Activated CD4-positive, CD25-positive, alpha-beta regulatory T cell (primary cell): ENCODE data around the gene VEGFA.

Source experiments
- DNase-seq, 4 experiments: peaks; one replicate each; lab custom pipeline; 2025; lab: John Stamatoyannopoulos, UW

VEGFA gene

DNA sequence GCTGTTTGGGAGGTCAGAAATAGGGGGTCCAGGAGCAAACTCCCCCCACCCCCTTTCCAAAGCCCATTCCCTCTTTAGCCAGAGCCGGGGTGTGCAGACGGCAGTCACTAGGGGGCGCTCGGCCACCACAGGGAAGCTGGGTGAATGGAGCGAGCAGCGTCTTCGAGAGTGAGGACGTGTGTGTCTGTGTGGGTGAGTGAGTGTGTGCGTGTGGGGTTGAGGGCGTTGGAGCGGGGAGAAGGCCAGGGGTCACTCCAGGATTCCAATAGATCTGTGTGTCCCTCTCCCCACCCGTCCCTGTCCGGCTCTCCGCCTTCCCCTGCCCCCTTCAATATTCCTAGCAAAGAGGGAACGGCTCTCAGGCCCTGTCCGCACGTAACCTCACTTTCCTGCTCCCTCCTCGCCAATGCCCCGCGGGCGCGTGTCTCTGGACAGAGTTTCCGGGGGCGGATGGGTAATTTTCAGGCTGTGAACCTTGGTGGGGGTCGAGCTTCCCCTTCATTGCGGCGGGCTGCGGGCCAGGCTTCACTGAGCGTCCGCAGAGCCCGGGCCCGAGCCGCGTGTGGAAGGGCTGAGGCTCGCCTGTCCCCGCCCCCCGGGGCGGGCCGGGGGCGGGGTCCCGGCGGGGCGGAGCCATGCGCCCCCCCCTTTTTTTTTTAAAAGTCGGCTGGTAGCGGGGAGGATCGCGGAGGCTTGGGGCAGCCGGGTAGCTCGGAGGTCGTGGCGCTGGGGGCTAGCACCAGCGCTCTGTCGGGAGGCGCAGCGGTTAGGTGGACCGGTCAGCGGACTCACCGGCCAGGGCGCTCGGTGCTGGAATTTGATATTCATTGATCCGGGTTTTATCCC lies at the start of gene VEGFA:
TSS of gene VEGFA (plus strand) at position 686 of the 846 bp plus-strand sequence.
- peak; percentile 67 to 82 (median 76) for DNase-seq

DNA sequence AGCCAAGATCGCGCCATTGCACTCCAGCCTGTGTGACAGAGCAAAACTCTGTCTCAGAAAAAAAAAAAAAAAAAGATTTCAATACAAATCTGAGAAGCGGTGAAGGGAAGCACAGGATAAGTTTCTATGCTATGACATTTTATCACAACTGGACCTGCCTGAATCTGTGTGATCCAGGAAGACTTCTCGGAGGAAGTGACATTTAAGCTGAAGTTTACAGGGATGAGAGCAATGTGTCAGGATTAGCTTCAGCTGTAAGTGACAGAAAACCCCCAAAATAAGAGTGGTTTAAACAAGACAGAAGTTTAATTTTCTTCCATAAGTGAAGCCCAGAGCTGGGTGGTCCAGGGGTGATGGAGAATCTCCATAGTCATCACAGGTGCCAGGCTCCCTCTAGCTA lies 49.0 kb upstream of the VEGFA start:
- no peak for DNase-seq

DNA sequence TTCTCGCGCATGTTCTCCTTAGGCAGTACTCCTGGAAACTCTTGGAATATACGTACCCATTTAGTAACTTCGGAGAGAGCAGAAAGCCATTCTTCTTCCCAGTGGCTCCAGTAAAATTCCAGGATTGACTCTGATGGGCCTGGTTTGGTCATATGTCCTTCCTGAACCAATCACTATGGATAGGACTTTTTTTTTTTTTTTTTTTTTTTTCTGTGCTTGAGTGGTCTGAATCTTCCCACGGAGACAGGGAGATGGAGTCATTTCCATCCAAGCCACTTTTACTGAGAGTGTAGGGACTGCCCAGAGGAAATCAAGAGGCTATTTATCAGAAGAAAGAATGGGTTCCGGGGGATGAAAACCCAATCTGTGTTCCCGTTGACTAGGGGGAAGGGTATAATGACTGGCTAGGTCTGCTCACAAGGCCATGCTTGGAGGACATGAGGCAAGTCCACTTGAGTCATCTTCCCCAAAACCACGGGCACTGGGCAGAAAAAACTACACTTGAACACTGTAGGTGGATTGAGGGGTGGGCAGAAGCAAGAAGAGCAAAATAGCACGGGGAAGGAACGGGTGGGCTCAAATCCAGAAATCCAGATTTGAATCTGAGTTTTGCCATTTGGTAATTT lies 47.0 kb upstream of the VEGFA start:
- no peak for DNase-seq

DNA sequence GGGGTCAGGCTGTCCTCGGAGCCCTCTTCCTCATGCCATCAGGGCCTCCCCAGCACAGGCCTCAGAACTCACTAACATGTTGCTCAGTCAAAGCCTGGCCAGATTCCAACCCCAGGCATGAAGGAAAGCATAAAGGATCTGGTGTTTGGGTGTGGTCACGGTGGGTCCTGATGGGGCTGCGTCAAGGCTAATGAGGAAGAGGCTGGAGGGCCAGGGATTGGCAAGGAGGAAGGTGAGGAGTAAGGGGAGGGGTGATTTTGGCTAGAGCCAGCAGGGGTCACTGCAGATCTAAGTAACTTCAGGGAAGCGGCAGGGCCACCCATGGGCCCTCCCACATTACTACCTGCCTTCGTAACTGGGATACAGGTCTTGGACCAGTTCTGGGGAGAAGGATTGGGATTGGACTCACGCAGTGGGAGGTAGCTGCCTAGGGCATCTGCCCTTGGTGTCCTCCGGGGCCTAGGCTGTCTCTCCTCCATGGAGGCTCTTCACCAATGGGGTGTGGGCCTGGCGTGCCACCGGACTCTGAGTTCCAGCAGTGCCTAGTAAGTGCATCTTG lies 46.2 kb upstream of the VEGFA start:
- peak; percentile 22 to 44 (median 36) for DNase-seq

DNA sequence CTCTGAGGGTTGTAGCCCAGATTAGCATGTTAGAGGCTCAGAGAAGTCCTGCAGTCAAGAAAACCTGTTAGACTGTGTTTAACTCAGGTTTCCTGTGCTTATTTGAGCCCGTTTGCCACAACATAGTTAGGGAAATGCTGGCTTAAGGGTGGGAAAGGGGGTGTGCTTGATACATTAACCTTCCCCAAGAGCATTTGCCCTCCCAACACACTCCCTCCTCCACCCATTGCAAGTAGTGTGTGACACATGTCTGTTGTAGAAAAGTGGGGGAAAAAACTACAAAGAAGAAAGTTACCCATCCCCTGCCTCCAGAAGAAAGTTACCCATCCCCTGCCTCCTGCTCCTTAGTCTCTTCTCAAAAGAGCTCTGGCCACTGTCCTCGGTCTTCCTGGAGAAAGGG lies 45.7 kb upstream of the VEGFA start:
- no peak for DNase-seq

DNA sequence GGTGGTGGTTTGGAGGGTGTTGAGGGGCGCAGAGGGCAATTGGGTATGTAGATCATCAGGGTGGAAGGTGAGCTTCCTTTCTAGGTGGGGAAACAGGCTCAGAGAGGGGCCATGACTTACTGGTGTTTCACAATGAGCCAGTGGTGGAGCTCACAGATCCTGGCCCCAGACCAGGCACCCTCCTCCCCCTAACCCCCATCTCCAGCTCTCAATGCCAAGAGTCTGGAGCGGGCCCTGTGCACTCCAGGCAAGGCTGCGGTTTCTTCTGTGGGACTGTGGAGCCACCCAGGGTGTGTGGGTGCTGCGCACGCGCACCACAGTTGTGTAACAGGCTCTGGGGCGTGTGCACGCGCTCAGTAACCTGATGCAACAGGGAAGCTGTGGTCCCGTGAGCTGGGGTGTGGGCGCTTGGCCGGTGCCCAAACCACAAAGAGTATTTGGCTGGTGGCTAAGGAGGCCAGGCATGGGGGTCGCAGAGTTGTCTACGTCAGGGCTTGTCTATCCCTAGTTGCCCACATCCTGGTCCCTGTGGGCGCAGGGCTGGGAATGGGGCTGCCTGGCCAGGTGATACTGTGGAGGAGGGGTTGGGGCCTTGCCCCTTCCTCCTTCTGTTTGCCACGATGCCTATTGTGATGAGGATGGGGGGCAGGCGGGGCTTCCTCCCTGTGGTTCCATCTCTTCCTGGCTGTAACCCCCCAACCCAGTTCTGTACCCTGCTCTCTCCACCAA lies 44.9 kb upstream of the VEGFA start:
- DNase-seq, result peak in 3 of 4 experiments; percentile 14 to 28 (median 27)

DNA sequence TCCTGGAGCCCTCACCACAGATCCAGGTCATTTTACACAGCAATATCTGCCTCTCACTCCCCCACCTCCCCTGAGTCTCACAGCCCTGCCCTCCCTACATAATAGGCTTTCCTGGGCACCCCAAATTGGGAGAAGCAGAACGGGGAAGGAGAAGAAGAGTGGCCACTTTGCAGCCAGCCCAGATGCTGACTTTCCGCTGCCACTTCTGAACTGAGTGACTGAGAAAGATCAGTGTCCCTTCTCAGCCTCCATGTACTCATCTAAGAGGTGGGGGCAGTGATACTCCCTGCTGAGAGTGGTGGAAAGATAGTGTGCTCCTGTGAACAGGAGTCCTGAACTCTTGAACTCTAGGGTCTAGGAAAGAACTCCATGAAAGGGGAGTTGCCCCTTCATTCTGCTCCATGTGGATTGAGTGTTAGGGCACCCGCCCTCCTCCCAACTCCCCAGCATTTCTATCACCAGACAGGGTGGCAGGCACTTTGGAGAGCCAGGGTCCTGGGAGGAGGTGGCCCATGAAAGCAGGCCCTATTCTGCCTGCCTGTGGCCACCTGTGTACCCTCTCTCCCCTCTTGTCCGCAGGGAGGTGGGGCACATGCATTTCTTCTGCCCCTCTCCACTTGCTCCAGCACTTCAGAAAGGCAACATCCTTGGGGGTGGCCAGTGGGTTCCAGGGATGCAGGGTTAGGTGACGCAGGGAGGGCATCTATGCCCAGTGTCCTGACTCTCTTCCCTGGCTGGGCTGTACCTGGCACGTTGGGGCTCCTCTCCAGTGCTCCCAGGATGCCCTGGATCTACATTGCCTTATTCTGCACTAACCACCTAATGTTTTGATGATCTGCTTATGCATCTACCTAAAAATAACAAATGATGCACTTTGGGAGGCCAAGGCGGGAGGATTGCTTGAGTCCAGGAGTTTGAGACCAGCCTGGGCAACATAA lies 44.1 kb upstream of the VEGFA start:
- DNase-seq, result no peak

DNA sequence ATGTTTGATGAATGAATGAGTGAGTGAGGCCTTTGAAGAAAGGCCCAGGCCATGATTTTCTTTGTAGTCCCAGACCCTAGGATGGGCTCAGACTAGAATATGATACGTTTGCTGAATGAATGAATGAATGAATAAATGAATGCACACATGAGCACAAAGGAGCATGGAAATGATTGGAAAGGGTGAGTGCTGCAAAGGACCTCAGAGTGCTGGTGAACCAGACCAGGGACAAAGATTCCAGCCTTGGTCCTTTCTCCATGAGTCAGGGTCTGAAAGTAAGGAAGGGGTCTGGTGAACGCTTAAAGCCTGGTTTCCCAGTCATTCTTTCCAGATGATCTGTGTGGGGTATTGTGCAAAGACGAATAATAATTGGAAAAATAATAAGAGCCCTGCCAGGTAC lies 42.4 kb upstream of the VEGFA start:
- DNase-seq, result no peak

DNA sequence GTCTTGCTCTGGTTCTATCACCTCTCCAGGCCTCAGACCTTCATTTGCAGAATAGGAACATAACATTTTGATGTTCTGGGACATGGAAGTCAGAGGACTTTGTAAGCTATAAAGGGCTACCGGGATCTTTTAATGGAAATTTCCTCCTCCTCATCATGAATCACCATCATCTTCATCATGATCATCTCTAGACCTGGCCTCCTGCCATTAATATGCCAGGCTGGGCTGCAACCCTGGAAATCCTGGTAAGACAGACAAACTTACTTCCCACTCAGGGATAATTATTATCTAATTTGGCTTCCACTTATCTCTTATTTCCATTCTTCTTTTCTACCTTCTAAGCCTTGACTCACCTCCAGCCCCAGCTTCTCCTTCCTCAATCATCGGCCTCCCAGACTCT lies 41.4 kb upstream of the VEGFA start:
- no peak for DNase-seq

DNA sequence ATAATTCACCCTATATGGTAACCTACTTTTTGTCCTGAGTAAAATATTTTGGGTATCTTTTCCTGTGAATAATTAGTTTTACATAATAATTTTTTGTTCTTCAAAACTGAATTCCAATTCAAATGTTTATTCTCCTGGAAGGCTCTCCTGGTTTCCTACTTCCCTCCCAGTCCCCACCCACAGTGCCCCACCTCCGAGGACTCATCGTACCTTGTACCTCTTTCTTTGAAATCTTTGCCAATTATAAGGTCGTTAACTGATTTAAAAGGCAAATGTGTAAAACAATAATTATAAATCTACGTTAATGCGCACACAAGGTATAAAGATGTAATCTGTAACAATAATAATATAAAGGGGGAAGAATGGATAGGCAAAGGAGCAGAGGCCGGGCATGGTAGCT lies 40.5 kb upstream of the VEGFA start:
- no peak for DNase-seq

DNA sequence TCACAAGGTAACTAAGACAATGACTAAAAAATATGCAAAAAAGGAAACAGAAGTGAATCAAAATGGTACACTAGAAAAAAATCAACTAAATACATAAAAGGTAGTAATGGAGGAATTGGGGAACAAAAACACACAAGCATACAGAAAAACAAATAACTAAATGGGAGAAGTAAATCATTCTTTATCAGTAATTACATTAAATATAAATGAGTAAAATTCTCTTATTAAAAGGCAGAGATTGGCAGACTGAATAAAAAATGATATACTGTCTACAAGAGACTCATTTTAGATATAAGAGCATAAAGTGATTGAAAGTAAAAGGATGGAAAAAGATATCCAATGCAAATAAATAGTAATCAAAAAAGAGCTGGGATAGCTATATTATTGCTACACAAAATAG lies 39.4 kb upstream of the VEGFA start:
- no peak for DNase-seq

DNA sequence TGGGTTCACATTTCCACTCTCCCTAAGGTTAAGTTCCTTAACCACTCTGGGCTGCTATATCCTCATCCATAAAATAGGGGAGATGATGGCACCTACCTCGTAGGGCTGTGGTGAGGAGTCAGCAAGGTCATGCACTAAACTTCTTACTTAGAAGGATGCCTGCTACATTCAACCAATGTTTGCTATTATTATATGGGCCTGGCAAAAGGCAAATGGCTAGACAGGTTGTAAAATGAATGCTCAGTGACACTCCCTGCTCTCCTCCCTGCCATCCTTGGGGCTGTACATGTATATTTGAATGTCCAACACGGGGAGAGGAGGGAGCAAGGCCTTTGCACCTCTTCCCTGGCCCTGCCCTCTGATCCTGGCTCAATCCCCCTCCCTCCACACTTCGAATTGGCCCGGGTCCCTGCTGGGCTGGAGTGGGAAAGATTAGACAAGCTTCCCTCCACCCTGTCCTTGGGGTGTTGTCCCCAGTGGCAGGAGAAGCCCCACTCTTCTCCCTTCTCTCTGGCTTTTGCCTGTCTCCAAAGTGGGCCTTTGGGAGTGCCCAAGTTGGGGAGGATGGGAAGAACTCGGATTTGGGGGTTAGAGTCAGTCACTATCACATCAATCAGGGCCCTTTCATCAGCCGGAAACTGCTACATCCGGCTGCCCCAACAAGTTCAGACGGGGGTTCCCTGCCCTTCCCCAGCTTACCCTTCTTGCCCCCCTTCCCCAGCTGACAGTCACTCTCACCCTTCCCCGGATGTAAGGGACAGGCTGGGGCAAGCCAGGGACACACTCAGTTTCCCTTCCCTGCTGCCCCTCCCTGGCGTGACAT lies 36.3 kb upstream of the VEGFA start:
- DNase-seq, result peak in 1 of 4 experiments; percentile 21

DNA sequence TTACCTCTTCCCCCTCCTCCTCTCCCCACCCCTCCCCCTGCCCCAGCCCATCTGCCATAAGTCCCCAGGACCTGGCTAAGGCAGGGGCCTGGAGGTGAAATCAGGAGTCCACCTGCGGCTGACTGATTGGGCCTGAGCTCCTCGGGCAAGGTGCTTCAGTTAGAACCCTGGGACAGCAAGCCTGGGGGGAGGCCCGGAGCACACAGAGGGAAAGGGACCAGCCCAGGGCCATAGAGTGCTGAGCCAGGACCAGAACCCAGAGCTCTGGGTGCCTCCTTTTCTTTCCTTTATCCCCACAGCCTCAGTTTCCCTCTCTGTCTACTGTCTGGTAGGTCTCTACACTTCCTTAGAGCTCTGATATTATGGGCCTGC lies 35.7 kb upstream of the VEGFA start:
- no peak for DNase-seq

DNA sequence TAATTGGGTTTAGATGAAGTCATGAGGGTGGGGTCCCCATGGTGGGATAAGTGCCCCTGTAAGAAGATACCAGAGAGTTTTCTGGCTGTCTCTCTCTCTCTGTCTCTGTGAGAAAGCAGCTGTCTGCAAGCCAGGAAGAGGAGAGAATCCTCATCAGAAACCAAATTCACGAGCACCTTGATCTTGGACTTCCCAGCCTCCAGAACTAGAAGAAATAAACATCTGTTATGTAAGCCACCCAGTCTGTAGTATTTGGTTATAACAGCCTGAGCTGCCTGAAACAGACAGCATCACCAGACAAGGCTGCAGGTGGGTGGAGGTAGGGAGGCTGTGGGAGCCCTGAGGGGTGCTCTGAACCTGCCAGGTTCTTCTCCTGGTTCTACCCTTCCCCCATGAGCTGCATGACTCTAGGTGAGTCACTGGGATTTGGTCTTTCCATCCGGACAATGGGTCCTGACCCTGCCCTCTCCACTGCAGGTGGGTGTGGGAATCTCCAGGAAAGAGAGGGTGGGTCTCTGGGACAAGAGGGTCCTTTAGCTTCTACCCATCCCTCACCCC lies 34.3 kb upstream of the VEGFA start:
- no peak for DNase-seq

DNA sequence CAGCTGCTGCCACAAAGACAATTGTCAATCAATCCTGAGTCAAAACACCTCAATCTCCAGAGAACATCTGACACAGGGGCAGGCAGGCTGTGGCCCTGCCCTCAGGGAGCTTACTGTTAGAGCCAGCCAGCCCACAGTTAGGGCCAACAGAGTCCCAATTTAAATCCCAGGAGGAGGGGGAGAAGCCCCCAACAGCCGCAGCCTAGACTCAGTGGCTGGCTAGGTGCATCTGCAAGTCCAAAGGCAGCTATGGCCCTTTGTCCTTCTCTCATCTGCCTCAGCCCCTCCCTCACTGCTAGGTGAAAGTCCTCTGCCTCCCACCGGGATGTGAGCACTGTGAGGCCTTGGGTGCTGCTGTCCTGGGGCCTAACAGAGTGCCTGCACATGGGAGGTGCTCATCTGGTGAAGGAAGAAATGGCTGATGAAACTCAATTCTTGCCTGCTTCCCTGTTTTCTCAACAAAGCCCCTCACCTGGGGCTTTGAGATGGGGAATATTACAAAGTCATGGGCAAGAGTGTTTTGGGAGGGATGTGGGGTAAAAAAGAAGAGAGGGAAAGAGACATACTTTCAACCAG lies 33.7 kb upstream of the VEGFA start:
- DNase-seq, result no peak

DNA sequence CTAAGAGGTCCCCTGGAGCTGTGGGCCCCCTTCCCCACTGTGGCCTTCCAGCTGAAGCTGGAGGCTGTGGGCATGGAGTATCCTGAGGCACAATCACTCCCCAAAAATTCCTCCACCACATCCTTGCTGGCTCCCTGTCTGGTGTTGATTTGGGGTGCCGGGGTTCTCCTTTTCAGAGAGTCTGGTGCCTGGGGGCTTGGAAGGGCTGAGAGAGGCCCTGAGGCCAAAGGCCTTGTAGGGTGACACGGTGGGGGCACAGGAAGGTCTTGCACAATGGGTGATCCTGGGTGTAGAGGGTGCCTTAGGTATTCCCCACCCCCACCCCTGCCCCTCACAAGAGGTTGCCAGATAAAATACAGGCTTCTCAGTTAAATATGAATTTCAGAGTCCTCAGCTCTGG lies 33.2 kb upstream of the VEGFA start:
- DNase-seq, result no peak

DNA sequence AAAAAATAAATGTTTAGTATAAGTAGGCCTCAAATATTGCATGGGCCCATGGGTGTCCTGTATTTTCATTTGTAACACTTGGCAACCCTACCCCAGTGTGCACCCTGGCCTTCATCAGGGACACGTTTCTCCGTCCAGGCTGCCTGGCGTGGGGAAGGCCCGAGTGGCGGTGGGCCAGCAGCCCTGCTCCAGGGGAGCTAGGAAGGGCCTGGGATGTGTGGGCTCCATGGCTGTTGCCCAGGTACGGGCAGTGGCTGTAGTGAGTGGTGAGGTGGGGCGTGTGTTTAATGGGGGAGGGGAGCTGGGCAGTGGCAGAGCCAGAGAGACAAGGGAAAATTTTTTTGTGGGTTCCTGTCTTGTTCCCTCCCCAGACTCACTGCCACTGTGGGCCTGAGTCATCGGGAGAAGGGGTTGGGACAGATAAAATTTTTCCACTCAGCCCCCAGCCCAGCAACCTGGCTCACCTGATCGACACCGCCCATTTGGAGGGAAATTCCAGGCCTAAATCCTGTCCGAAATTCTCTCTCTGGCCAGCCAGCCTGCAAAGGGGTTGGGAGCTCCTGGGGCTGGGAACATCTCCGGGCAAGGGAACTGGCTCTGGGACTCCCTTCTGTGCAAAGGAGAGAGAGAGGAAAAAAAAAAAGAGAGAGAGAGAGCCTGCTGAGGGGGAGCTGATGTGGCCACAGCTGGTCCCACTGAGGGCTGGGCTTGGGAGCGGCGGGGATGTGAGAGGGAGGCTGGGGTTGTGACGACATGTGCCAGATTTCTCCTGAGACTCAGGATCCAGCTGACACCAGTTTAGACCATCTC lies 32.5 kb upstream of the VEGFA start:
- DNase-seq, result no peak

DNA sequence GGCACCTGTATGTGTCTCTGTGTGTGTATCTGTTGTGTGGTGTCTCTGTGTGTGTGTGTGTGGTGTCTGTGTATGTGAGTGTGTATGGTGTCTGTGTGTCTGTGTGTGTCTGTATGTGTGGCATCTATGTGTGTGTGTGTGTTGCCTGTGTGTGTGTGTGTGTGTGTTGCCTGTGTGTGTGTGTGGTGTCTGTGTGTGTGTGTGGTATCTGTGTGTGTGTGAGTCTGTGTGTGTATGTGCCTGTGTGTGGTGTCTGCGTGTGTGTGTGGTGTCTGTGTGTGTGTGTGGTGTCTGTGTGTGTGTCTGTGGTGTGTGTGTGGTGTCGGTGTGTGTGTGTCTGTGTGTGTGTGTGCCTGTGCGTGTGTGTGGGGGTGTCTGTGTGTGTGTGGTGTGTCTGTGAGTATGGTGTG lies 31.7 kb upstream of the VEGFA start:
- DNase-seq, result no peak
